HFF-Myc (cell line): ENCODE measurements around the gene MASP2.
"Not testable (repeated sequence)": the region's sequence is repeated elsewhere in the genome, so short reads cannot be mapped to it uniquely, and the experiment has no call there.

Experiments
- DNase-seq: peaks from one replicate; pipeline ENCODE4 v3.0.0-alpha.2; 2011; ENCODE audit warnings: low read depth; ENCODE audit errors: extremely low read depth
- H3K4me3 ChIP-seq: replicated peaks from 2 replicates; pipeline ENCODE4 v1.5.1; 2011; ENCODE audit warnings: low read depth, mild to moderate bottlenecking, control low read depth, low read length
- TF ChIP-seq, protein P1 (sequence below): IDR thresholded peaks from 2 replicates; pipeline ENCODE4 v1.5.1; 2012; ENCODE audit warnings: mild to moderate bottlenecking, low read depth, low read length, control low read depth; ENCODE audit errors: missing control alignments

The MASP2 gene

DNA sequence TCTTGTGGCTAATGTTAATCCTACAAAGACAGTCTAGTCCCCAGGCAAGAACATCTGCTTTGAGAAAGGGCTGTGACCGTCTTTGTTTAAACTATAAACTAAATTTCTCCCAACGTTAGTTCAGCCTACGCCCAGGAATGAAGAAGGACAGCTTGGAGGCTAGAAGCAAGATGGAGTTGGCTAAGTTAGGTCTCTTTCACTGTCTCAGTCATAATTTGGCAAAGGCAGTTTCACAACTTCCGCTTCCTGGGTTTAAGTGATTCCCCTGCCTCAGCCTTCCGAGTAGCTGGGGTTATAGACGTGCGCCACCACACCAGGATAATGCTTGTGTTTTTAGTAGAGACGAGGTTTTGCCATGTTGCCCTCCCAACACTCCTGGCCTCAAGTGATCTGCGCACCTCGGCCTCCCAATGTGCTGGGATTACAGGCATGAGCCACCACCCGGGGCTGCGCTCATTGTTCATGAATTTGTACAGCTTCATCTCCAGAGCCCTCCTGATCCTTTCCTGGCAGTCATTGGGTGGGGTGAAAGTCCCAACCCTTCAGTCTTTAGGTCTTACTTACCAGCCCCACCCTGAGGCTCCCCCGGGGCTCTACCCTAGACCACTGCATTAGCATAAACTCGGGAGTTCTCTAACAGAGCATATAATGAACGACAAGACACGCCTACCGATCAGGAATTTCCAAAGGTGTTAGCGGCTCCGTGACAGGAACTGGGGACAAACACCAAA, 4.9 kb upstream of the MASP2 start:
- TF ChIP-seq, protein P1, sequence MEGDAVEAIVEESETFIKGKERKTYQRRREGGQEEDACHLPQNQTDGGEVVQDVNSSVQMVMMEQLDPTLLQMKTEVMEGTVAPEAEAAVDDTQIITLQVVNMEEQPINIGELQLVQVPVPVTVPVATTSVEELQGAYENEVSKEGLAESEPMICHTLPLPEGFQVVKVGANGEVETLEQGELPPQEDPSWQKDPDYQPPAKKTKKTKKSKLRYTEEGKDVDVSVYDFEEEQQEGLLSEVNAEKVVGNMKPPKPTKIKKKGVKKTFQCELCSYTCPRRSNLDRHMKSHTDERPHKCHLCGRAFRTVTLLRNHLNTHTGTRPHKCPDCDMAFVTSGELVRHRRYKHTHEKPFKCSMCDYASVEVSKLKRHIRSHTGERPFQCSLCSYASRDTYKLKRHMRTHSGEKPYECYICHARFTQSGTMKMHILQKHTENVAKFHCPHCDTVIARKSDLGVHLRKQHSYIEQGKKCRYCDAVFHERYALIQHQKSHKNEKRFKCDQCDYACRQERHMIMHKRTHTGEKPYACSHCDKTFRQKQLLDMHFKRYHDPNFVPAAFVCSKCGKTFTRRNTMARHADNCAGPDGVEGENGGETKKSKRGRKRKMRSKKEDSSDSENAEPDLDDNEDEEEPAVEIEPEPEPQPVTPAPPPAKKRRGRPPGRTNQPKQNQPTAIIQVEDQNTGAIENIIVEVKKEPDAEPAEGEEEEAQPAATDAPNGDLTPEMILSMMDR = no peak
- no peak for DNase-seq
- H3K4me3 ChIP-seq = no peak overlapping the region

DNA sequence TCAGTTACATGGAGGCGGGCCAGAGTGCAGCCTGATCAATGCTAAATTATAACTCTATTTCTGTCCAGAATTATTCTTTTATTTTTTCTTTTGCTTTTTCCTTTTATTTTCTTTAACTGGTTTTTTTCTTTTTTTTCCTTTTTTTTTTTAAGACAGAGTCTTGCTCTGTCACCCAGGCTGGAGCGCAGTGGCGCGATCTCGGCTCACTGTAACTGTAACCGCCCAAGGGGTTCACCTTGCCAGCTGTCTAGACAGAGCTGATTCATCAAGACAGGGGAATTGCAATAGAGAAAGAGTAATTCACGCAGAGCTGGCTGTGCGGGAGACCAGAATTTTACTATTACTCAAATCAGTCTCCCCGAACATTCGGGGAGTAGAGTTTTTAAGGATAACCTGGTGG, 4.1 kb upstream of the MASP2 start:
- H3K4me3 ChIP-seq, DNase-seq: not testable (repeated sequence)

DNA sequence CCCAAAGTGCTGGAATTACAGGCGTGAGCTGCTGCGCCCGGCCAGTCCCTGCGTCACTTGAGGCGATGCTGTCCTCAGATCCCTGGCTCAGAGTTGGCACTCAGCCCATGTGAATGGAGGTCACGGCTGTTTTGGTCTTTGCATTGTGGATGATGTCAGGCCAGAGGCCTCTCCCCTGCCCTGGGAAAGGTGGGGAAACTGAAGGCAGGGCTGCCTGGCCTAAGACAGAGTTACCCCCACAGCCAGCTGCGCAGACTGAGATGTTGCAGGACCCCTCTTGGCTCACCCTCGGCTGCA, 821 bp downstream of the MASP2 start:
- TF ChIP-seq, protein P1 = no peak

DNA sequence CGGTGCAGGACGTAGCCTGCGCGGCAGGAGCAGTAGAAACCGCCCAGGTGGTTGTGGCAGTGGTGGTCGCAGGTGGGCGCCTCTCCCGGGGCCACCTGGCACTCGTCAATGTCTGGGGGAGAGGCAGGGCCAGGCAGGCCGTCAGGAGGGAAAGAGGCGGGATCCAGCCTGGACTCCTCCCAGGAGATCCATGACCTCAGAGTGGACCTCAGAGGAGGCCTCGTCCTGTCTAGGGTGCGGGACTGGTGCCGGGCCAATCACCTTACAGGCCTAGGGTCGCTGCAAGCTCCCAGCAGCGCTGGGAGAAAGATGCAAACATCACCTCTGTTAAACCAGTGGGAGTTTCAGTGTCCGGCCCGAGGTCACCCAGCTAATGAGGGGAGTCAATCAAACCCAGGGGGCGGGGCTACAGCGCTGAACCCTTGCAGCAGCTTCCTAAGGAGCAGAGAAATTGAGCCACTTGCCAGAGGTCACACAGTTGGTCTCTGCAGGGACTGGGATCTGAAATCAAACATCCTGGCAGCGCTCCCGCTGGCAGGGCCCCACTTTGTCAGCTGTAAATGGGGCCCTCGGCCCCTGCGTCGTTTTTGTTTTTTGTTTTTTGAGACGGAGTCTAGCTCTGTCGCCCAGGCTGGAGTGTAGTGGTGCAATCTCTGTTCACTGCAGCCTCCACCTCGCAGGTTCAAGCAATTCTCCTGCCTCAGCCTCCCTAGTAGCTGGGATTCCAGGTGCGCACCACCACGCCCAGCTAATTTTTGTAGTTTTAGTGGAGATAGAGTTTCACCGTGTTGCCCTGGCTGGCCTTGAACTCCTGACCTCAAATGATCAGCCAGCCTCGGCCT, 1.4 kb downstream of the MASP2 start:
- DNase-seq = no peak
- TF ChIP-seq, protein P1 = no peak
- no peak overlapping the region for H3K4me3 ChIP-seq

More for the DNA sequence above, 821 bp downstream of the MASP2 start:
- no peak overlapping the region for H3K4me3 ChIP-seq
- no peak for DNase-seq

DNA sequence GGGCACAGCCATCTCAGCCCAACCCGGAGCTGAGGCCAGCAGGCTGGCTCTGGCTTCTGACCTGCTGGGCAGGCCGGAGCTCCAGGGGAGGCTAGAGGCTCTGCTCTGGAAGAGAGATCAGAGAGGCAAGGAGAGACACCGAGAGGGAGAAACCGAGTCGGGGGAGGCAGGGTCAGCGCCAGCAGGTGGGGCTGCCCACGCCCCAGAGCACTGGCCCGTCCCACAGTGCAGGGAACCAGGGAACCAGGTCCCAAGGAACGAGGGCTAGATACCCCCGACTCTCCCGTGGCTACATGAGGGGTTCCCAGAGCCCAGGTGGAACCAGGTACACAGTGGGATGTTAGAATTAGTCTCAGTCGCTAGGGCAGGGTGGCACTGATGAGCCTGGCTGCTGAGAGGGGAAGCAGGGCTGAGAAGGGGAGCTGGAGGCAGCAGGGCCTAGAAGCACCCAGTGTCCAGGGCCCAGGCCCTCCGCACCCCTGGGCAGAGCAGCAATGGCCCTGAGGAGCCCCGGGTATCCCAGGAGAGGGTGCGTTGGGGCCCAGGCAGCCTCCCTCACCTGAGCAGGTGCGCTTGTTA, 2.1 kb downstream of the MASP2 start:
- no peak for DNase-seq
- TF ChIP-seq, protein P1 = no peak
- no peak overlapping the region for H3K4me3 ChIP-seq

DNA sequence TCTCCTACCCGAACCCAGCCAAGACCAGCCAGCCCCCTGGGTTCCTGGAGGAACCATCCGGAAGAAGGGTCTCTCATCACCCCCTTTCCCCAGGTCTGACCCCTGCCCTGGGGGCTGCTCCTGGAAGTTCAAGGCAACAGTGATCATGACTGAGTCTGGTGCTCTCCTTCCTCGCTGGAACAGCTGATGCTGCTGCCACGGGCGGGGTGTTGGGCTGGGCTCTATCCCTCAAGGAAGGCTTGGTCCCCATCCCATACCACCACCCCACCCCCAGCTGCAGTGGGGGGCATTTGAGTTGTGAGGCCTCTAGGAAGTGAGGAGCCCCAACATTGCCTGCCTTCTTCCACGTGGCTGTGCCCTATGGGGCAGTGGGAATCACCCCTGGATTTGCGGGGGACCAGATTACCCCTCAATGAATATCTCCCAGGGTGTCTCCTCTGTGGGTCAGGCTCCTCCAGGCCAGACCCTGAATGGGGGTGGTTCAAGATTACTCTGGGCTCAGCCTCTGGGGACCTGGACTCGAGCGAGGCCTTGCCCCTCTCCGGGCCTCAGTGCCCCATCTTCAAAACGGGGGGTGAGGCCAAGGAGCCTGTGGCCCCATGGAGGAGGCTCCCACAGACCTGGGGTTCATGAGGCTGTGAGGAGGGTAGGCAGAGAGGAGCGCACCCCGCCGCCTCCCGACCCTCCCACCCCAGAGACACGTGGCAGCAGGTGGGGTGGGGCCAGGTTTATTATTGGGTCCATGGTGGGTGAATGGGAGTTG, 2.8 kb downstream of the MASP2 start:
- H3K4me3 ChIP-seq = no peak overlapping the region
- TF ChIP-seq, protein P1 = no peak
- no peak for DNase-seq
